IMR-90 (cell line): ENCODE results near the gene ZNF630. TPM values are rescaled to one million over a fixed set of nuclear protein-coding genes. Genes with fewer than 3 reads are reported as not detected.

Source experiments
- ATAC-seq: fragments of 200-7000 bp; cut with Tn5 transposase; 2 replicates; pipeline ENCODE4 v1.9.1; 2020; ENCODE audit warnings: low read depth, mild to moderate bottlenecking, moderate library complexity
- BruUV-seq: library from RNA; stranded (reverse); fragments of 400-500 nt; replicated peaks from 2 replicates; lab custom pipeline; 2021; lab: Mats Ljungman, UMichigan
- CTCF ChIA-PET: fragments of 300-600 bp; formaldehyde crosslinking; extraction: SDS; loops from one replicate; lab custom pipeline; 2021; ENCODE audit warnings: antibody characterized with exemption; lab: Yijun Ruan, JAX
- POLR2A ChIA-PET: fragments of 300-600 bp; sonication (Branson Sonifier 250); formaldehyde crosslinking; loops from one replicate; lab custom pipeline; 2022; ENCODE audit warnings: antibody characterized with exemption; ENCODE audit not compliant: unreplicated experiment; lab: Charles Lee
- DNase-seq: peaks from one replicate; pipeline ENCODE4 v3.0.0; 2013
- H2AFZ ChIP-seq: replicated peaks from 2 replicates; pipeline ENCODE3; 2013; ENCODE audit warnings: low read length, mild to moderate bottlenecking; ENCODE audit not compliant: poor library complexity
- H2AK5ac ChIP-seq: 2 replicates; pipeline ENCODE4 v1.6.1; 2013; ENCODE audit warnings: low read depth, low read length, inconsistent platforms
- H2AK9ac ChIP-seq: replicated peaks from 2 replicates; pipeline ENCODE3; 2013; ENCODE audit warnings: mild to moderate bottlenecking, low read depth, low read length, moderate library complexity; ENCODE audit not compliant: poor library complexity
- H2BK120ac ChIP-seq: 2 replicates; pipeline ENCODE4 v1.6.1; 2013; ENCODE audit warnings: low read depth, low read length, inconsistent platforms
- H2BK15ac ChIP-seq: 3 replicates; pipeline ENCODE4 v1.6.1; 2013; ENCODE audit warnings: low read depth, low read length, inconsistent platforms
- H2BK20ac ChIP-seq: 2 replicates; pipeline ENCODE4 v1.6.1; 2013; ENCODE audit warnings: low read depth, mild to moderate bottlenecking, inconsistent platforms, low read length, moderate library complexity
- H2BK5ac ChIP-seq: 2 replicates; pipeline ENCODE4 v1.6.1; 2013; ENCODE audit warnings: mild to moderate bottlenecking, low read depth, low read length, inconsistent platforms; ENCODE audit not compliant: poor library complexity, severe bottlenecking
- H3K14ac ChIP-seq: replicated peaks from 2 replicates; pipeline ENCODE4 v1.6.1; 2013; ENCODE audit warnings: low read depth, low read length, inconsistent platforms
- H3K18ac ChIP-seq: 2 replicates; pipeline ENCODE4 v1.6.1; 2013; ENCODE audit warnings: low read depth, low read length, control low read depth
- H3K23ac ChIP-seq: 2 replicates; pipeline ENCODE4 v1.6.1; 2013; ENCODE audit warnings: low read depth, low read length, inconsistent platforms
- H3K27ac ChIP-seq: 2 replicates; pipeline ENCODE4 v1.5.1; 2013; ENCODE audit warnings: mild to moderate bottlenecking, control low read depth, low read length; ENCODE audit not compliant: insufficient read depth
- H3K27me3 ChIP-seq: 2 replicates; pipeline ENCODE4 v1.6.1; 2013; ENCODE audit warnings: low read length; ENCODE audit not compliant: control insufficient read depth, insufficient read depth
- H3K36me3 ChIP-seq: 2 replicates; pipeline ENCODE4 v1.6.1; 2013; ENCODE audit warnings: low read length, mixed read lengths; ENCODE audit not compliant: control insufficient read depth, insufficient read depth
- H3K4ac ChIP-seq: 2 replicates; pipeline ENCODE4 v1.6.1; 2013; ENCODE audit warnings: low read depth, low read length, inconsistent platforms
- H3K4me1 ChIP-seq: 2 replicates; pipeline ENCODE4 v1.6.1; 2013; ENCODE audit warnings: low read length, mixed read lengths; ENCODE audit not compliant: control insufficient read depth, insufficient read depth
- H3K4me2 ChIP-seq: 2 replicates; pipeline ENCODE4 v1.6.1; 2013; ENCODE audit warnings: low read depth, mild to moderate bottlenecking, control low read depth, low read length, moderate library complexity
- H3K4me3 ChIP-seq: 2 replicates; pipeline ENCODE4 v1.5.1; 2013; ENCODE audit warnings: low read depth, mild to moderate bottlenecking, control low read depth, low read length, moderate library complexity; ENCODE audit not compliant: insufficient read depth
- H3K56ac ChIP-seq: 2 replicates; pipeline ENCODE4 v1.6.1; 2013; ENCODE audit warnings: low read length, inconsistent platforms; ENCODE audit not compliant: insufficient read depth; ENCODE audit errors: extremely low read depth
- H3K79me1 ChIP-seq, 2 experiments: 2 replicates each; pipeline ENCODE4 v1.6.1; 2013; ENCODE audit warnings: low read length in 2 of 2, inconsistent platforms in 1 of 2, low read depth in 1 of 2
- H3K9ac ChIP-seq: 2 replicates; pipeline ENCODE4 v1.6.1; 2013; ENCODE audit warnings: low read depth, low read length, control low read depth
- H3K9me1 ChIP-seq: 2 replicates; pipeline ENCODE4 v1.6.1; 2013; ENCODE audit warnings: low read length, inconsistent platforms; ENCODE audit not compliant: insufficient read depth
- H3K9me3 ChIP-seq: 2 replicates; pipeline ENCODE4 v1.6.1; 2013; ENCODE audit warnings: low read length; ENCODE audit not compliant: control insufficient read depth, insufficient read depth
- H4K20me1 ChIP-seq: 2 replicates; pipeline ENCODE4 v1.6.1; 2013; ENCODE audit warnings: low read length, inconsistent platforms; ENCODE audit not compliant: insufficient read depth
- H4K5ac ChIP-seq: 2 replicates; pipeline ENCODE4 v1.6.1; 2013; ENCODE audit warnings: mild to moderate bottlenecking, low read depth, low read length, control low read depth
- H4K8ac ChIP-seq, 2 experiments: 2 replicates each; pipeline ENCODE4 v1.6.1; 2013; ENCODE audit warnings: low read depth in 2 of 2, low read length in 2 of 2, control low read depth in 1 of 2, inconsistent platforms in 1 of 2
- H4K91ac ChIP-seq: 2 replicates; pipeline ENCODE4 v1.6.1; 2013; ENCODE audit warnings: low read depth, low read length, inconsistent platforms; ENCODE audit not compliant: insufficient read depth
- CEBPB ChIP-seq: IDR thresholded peaks from 2 replicates; pipeline ENCODE4 v1.6.1; 2012; ENCODE audit warnings: low read depth, low read length, improper control_type of control experiment
- CTCF ChIP-seq: conservative IDR thresholded peaks from 2 replicates; pipeline ENCODE4 v1.5.1; 2012; ENCODE audit warnings: mild to moderate bottlenecking, low read depth, low read length, improper control_type of control experiment
- ELK1 ChIP-seq: fragments of 150-350 bp; IDR thresholded peaks from 2 replicates; pipeline ENCODE4 v1.6.1; 2016; ENCODE audit warnings: low read depth, mild to moderate bottlenecking, low read length, moderate library complexity, borderline replicate concordance
- FOS ChIP-seq: fragments of 150-350 bp; IDR thresholded peaks from 2 replicates; pipeline ENCODE4 v1.6.1; 2016; ENCODE audit warnings: low read depth, low read length
- MXI1 ChIP-seq: IDR thresholded peaks from 2 replicates; pipeline ENCODE4 v1.6.1; 2012; ENCODE audit warnings: low read depth, mild to moderate bottlenecking, low read length, moderate library complexity, borderline replicate concordance
- NFE2L2 ChIP-seq: fragments of 150-350 bp; IDR thresholded peaks from 2 replicates; pipeline ENCODE4 v1.6.1; 2016; ENCODE audit warnings: low read depth, mild to moderate bottlenecking, low read length
- RCOR1 ChIP-seq: IDR thresholded peaks from 2 replicates; pipeline ENCODE4 v1.6.1; 2012; ENCODE audit warnings: mild to moderate bottlenecking, low read length, improper control_type of control experiment; ENCODE audit not compliant: insufficient replicate concordance
- USF2 ChIP-seq: fragments of 150-350 bp; IDR thresholded peaks from 2 replicates; pipeline ENCODE4 v1.6.1; 2017; ENCODE audit warnings: mild to moderate bottlenecking, antibody characterized with exemption, low read length, low read depth
- WGBS, 2 experiments: methylation state at CpG; one replicate each; pipeline versions ENCODE4 v1.1.5 to v1.1.7; 2013; ENCODE audit warnings: missing lambda C conversion rate in 2 of 2; ENCODE audit not compliant: insufficient read length in 1 of 2; ENCODE audit errors: extremely low coverage in 2 of 2; 5-methylcytosine and 5-hydroxymethylcytosine counted together
- dilution Hi-C: fragments of 300-500 bp; cut with HindIII; formaldehyde crosslinking; loops from one replicate; pipeline ENCODE4 v1.14.3; 2018; ENCODE audit warnings: low sequenced_read_pairs; ENCODE audit not compliant: unreplicated experiment
- in situ Hi-C: fragments of 300-500 bp; cut with MboI; formaldehyde crosslinking; loops from 3 replicates; pipeline ENCODE4 v1.14.3; 2019; ENCODE audit warnings: low sequenced_read_pairs, inconsistent platforms, mixed read lengths
- intact Hi-C: fragments of 100-400 bp; cut with micrococcal nuclease; formaldehyde crosslinking; loops from 2 replicates; pipeline ENCODE4 v1.10.0; 2022
- polyA plus RNA-seq, 3 experiments: library from polyadenylated mRNA; depleted of rRNA; stranded (reverse); fragments of >200 nt; gene quantifications; 2 replicates each; pipeline ENCODE4 v1.2.3, GENCODE V29; 2012; ENCODE audit warnings: low replicate concordance in 1 of 3
- total RNA-seq: library from RNA; depleted of rRNA; stranded (reverse); fragments of >200 nt; gene quantifications from 2 replicates; pipeline ENCODE4 v1.2.3, GENCODE V29; 2012

Gene ZNF630
- total and polyA plus RNA-seq, 2 of the 4 experiments (the other 2 are of a cell fraction): 0.24 to 0.54 TPM

- ChIA-PET POLR2A (no interaction called here), CTCF (no interaction called here)
- dilution Hi-C loops: no loop called here
Observed at GRCh38 chrX:48068096-48068887, 3.1 kb downstream of the ZNF630 start.

More at GRCh38 chrX:48068096-48068887, 3.1 kb downstream of the ZNF630 start:
- H2BK15ac ChIP-seq: no peak overlapping the region
- H2AFZ ChIP-seq: no peak overlapping the region
- no peaks in the 10 kb centered on the region for H3K27me3 ChIP-seq
- H3K23ac ChIP-seq: no peak overlapping the region
- no peaks in the 10 kb centered on the region for H3K9me3 ChIP-seq
- no peak overlapping the region for H3K4me3 ChIP-seq
- no peak overlapping the region for H4K8ac ChIP-seq
- H3K79me1 ChIP-seq: no peaks in the 10 kb centered on the region
- no peak overlapping the region for H3K18ac ChIP-seq
- H3K4me1 ChIP-seq: no peaks in the 10 kb centered on the region
- H3K4me2 ChIP-seq: no peak overlapping the region
- in situ Hi-C loops: no loop called here
- ATAC-seq (no peak), DNase-seq (no peak)
- no peak overlapping the region for H2AK9ac ChIP-seq
- H4K91ac ChIP-seq: no peak overlapping the region
- H2AK5ac ChIP-seq: no peak overlapping the region
- no peak overlapping the region for H2BK5ac ChIP-seq
- H3K14ac ChIP-seq: no peak overlapping the region
- no TSS peak for BruUV-seq
- intact Hi-C loops: no loop called here
- no peaks in the 10 kb centered on the region for H3K9me1 ChIP-seq
- H3K56ac ChIP-seq: no peak overlapping the region
- no peaks in the 10 kb centered on the region for H4K20me1 ChIP-seq
- H3K9ac ChIP-seq: no peak overlapping the region
- H3K27ac ChIP-seq: no peak overlapping the region
- H4K5ac ChIP-seq: no peak overlapping the region
- no peak overlapping the region for H3K4ac ChIP-seq
- 20% methylated on average over 1 of the region's 3 CpGs; no CpG with 5 or more reads in 1 of the 2 experiments for WGBS, 2 experiments
- H2BK20ac ChIP-seq: no peak overlapping the region
- H3K36me3 ChIP-seq: no peaks in the 10 kb centered on the region; the same call in 1 of the 2 replicates
- H2BK120ac ChIP-seq: no peak overlapping the region
- TF ChIP-seq NFE2L2 (no peak), MXI1 (no peak), CEBPB (no peak), CTCF (no peak), ELK1 (no peak), FOS (no peak), USF2 (no peak), RCOR1 (no peak)
